Mucosa of descending colon (tissue), 3 donors: ENCODE measurements around the gene MLC1. TPM values are rescaled to one million over a fixed set of nuclear protein-coding genes. Genes with fewer than 3 reads are reported as not detected.

Source experiments
- ATAC-seq: fragments of 200-7000 bp; cut with Tn5 transposase; one replicate; pipeline ENCODE4 v1.9.1; 2020; ENCODE audit warnings: mild to moderate bottlenecking, moderate library complexity
- DNase-seq, 3 donors: peaks; one replicate each; pipeline ENCODE4 v3.0.0-alpha.2; 2020
- H3K36me3 ChIP-seq: fragments of 200-600 bp; one replicate; pipeline ENCODE4 v1.8.0; 2021; ENCODE audit warnings: low read depth, mild to moderate bottlenecking
- H3K4me1 ChIP-seq: fragments of 200-600 bp; one replicate; pipeline ENCODE4 v1.8.0; 2021; ENCODE audit warnings: low read depth, mild to moderate bottlenecking
- H3K4me3 ChIP-seq: fragments of 200-600 bp; one replicate; pipeline ENCODE4 v1.8.0; 2021; ENCODE audit warnings: mild to moderate bottlenecking
- H3K9me3 ChIP-seq: fragments of 200-600 bp; one replicate; pipeline ENCODE4 v1.8.0; 2021; ENCODE audit warnings: mild to moderate bottlenecking
- intact Hi-C, 2 donors: fragments of 100-400 bp; cut with DNase I in 1 of 2; cut with micrococcal nuclease in 1 of 2; formaldehyde crosslinking; loops; one replicate each; pipeline versions ENCODE4 v1.11.0 to v1.11.1; 2022; cut with DNase I, micrococcal nuclease
- total RNA-seq, 3 donors: library from RNA; stranded (reverse); fragmentation: NEBNext Ultra II Directional in 2 of 3; extraction: Animal tissue kit (Norgen Biotek cat#: 25700) in 2 of 3; gene quantifications; one replicate each; pipeline versions ENCODE4 v1.2.1 to v1.2.4, GENCODE V29; 2021 to 2023
- TF ChIP-seq, protein P1 (sequence below): fragments of 200-600 bp; IDR thresholded peaks from one replicate; pipeline ENCODE4 v1.8.0; 2022; ENCODE audit warnings: antibody characterized with exemption, mild to moderate bottlenecking
- donor health status: DM: no; HTN: no; CAD: no; lungs with moderate emphysema.
- donor health status: DM: no; HTN: no; CAD: no.
- donor health status: DM: no; HTN: yes; CAD: no.

Gene MLC1
- total RNA-seq, 3 donors from 2014 or later = 0.16 TPM; not detected in 2

DNA sequence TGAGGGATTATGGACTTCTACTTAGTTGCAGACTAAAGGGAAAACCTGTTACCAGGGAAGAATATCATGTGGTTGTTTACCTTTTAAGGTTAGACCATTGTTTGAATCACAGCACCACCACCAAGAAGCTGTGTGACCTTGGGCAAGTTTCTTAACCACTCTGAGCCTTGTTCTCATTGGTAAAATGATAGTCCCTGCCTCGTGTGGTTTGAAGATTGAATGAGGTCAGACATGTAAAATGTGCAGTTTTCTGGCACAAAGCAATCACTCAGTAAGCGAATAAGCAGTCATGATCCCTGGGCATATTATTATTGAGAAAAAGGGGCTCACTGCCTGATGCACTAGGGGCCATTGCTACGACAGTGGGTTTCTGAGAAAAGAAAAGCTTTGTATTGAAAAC, 32.9 kb upstream of the MLC1 start:
- TF ChIP-seq, protein P1, sequence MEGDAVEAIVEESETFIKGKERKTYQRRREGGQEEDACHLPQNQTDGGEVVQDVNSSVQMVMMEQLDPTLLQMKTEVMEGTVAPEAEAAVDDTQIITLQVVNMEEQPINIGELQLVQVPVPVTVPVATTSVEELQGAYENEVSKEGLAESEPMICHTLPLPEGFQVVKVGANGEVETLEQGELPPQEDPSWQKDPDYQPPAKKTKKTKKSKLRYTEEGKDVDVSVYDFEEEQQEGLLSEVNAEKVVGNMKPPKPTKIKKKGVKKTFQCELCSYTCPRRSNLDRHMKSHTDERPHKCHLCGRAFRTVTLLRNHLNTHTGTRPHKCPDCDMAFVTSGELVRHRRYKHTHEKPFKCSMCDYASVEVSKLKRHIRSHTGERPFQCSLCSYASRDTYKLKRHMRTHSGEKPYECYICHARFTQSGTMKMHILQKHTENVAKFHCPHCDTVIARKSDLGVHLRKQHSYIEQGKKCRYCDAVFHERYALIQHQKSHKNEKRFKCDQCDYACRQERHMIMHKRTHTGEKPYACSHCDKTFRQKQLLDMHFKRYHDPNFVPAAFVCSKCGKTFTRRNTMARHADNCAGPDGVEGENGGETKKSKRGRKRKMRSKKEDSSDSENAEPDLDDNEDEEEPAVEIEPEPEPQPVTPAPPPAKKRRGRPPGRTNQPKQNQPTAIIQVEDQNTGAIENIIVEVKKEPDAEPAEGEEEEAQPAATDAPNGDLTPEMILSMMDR = no peak
- intact Hi-C loops = no loop called here
- Histone ChIP-seq H3K9me3 (peaks cover 4% of the 10 kb centered on the region), H3K4me1 (no peaks in the 10 kb centered on the region), H3K36me3 (no peaks in the 10 kb centered on the region), H3K4me3 (no peak overlapping the region)
- ATAC-seq = no peak
- no peak for DNase-seq

DNA sequence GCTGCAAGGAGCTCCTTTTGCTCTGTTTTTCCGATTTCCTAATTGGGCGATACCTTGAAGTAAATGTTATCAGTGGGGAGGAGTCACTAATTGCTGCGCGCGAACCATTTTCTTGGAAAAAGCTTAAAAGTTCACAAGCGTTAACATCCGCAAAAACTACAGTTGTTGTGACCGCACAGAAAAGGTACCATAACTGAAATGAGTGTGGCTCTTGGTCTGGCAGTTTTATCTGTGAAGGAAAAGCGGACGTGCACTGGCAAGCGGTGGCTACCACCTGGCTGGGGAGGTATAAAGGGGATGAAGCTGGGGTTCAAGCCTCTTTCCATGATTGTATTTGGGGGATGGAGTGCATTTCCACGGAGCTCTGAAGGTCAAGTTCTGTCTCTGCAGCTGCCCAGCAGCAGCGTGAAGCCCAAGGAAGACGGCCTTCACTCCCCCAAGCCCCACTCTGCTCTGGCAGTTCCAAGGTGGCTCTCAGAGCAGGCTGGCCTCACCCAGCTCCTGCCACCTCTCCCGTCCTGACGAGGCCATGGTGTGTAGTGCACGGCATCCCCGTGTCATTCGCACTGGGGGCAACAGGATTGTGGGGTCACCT, 32.0 kb upstream of the MLC1 start:
- no peak overlapping the region for H3K4me3 ChIP-seq
- H3K36me3 ChIP-seq = no peaks in the 10 kb centered on the region
- H3K9me3 ChIP-seq = no peaks in the 10 kb centered on the region
- no peaks in the 10 kb centered on the region for H3K4me1 ChIP-seq
- no peak for ATAC-seq
- no peak for DNase-seq
- intact Hi-C loops = no loop called here
- TF ChIP-seq, protein P1 = no peak

DNA sequence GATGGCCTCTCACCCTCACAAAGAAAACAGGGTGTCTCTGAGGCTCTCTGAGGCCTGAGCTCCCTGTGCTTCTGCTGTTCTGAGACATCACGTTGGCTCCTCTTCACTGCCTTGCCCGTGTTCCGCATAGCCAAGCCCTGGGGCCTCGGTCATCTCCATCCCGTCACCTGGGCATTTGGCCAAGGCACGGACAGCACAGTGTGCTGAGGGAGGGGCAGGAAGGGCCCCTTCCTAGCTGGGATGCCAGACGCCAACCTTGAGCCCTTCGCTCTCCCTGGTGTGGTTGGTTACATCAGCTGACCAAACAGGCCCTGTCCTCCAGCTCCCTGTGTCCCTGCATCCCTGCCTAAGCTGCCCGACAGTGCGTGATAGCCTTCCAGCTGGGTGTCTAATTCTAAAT, 30.5 kb upstream of the MLC1 start:
- Histone ChIP-seq H3K4me1 (no peaks in the 10 kb centered on the region), H3K4me3 (no peak overlapping the region), H3K36me3 (no peaks in the 10 kb centered on the region), H3K9me3 (no peaks in the 10 kb centered on the region)
- TF ChIP-seq, protein P1 = no peak
- ATAC-seq (no peak), DNase-seq (no peak)
- intact Hi-C loops = no loop called here

DNA sequence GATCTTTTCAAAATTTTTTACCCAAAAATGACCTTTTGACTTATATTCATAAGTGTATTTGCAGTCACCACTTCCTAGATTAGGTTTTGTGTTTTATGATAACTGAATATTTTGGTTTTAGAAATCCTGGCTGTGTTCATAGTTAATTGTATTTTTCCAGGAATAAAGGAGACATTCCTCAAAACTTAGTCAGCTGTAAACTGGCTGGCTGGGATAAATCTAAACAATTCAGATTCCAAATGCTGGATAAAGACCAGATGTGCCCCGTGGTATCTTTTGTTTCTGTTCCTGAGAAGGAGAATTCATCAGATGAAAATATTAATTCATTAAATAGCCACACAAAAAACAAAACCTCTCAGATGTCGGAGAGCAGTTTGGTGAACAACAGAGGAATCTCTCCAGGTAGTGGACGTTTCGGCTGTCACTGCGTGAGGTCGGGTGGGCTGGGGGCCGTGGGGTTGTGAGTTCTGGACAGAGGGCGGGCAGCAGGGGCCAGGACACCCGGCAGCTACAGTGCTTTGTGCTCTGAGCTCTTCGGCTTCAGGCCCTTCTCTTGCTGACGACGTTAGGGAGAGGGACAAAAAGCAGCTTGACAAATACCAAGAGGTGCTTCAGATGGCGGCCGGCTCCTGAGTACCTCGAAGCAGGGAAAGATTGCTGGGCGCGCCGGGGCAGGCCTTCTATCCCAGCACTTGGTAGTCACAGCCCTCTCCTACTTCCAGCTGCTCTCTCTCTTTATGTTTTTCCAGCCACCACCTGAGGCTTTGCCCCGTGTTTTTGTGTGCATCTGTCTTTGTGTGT, 29.2 kb upstream of the MLC1 start:
- Histone ChIP-seq H3K4me3 (no peak overlapping the region), H3K4me1 (no peaks in the 10 kb centered on the region), H3K9me3 (no peaks in the 10 kb centered on the region), H3K36me3 (no peaks in the 10 kb centered on the region)
- TF ChIP-seq, protein P1 = no peak
- intact Hi-C loops = no loop called here
- DNase-seq (no peak), ATAC-seq (no peak)

DNA sequence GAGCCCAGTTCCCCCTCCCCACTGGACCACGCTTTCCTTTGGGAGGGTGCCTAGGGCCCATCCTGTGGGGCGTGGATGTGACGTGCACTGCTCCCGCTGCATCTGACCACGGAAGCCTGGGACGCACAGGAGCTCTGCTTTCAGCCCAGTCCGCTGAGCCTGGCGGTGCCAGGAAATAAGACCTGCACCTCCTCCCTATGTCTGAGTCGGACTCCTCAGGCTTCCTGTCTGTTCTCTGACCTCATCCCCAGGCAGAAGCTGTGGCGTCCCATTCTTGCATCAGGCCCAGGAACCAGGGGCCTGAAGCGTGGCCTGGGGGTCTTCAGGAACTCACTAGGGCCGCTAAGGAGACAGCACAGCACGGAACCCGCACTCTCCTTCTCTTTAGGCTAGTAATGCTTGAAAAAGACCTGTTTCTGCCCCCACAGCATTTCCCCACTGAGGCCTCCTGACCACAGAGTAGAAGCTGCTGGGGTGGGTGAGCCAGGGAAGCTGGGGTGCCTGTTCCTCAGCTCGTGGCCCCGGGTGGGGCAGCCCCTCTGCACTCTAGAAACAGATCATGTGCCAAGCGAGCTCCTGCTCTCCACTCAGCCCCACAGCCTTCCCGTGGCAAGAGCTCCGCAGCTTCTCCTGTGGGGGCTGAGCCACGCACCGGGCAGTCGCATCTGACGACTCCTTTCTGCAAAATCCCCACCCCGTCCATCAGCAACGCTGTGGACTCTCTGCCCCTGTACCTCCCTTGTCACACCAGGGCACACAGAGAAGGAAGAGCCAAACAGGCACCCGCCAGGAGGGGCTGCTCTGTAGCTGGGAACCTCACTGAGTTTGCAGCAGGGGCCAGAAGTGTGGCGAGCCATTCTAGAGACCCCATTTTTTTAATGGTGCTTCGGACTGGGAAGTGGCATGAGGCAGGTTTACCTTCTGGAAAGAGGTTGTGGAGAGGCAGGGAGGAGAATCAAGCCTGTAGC, 27.2 kb upstream of the MLC1 start:
- intact Hi-C loops = no loop called here
- Histone ChIP-seq H3K4me3 (no peak overlapping the region), H3K4me1 (no peaks in the 10 kb centered on the region), H3K36me3 (no peaks in the 10 kb centered on the region), H3K9me3 (no peaks in the 10 kb centered on the region)
- DNase-seq (no peak), ATAC-seq (no peak)
- TF ChIP-seq, protein P1 = no peak
